Epithelial cell of proximal tubule (primary cell): Measurements from ENCODE around the gene PER2. TPM values are rescaled to one million over a fixed set of nuclear protein-coding genes. Genes with fewer than 3 reads are reported as not detected.

Experiments used
- DNase-seq: peaks from one replicate; pipeline ENCODE4 v3.0.0-alpha.2; 2011; ENCODE audit warnings: low read depth
- H3K4me3 ChIP-seq: 2 replicates; pipeline ENCODE4 v1.5.1; 2011; ENCODE audit warnings: low read depth, mild to moderate bottlenecking, low read length
- total RNA-seq: library from RNA; depleted of rRNA; stranded (reverse); fragments of >200 nt; gene quantifications from 2 replicates; pipeline ENCODE4 v1.2.3, GENCODE V29; 2015
- TF ChIP-seq, protein P1 (sequence below): conservative IDR thresholded peaks from 2 replicates; pipeline ENCODE4 v1.5.1; 2012; ENCODE audit warnings: low read depth, mild to moderate bottlenecking, low read length

The PER2 gene
- total RNA-seq, 1 donor from 2014 or later = 0.86 TPM

GRCh38 chr2:238290715-238291549 is 2.5 kb upstream of the PER2 start:
- DNase-seq = no peak

GRCh38 chr2:238290091-238290509 is 1.7 kb upstream of the PER2 start:
- TF ChIP-seq, protein P1, sequence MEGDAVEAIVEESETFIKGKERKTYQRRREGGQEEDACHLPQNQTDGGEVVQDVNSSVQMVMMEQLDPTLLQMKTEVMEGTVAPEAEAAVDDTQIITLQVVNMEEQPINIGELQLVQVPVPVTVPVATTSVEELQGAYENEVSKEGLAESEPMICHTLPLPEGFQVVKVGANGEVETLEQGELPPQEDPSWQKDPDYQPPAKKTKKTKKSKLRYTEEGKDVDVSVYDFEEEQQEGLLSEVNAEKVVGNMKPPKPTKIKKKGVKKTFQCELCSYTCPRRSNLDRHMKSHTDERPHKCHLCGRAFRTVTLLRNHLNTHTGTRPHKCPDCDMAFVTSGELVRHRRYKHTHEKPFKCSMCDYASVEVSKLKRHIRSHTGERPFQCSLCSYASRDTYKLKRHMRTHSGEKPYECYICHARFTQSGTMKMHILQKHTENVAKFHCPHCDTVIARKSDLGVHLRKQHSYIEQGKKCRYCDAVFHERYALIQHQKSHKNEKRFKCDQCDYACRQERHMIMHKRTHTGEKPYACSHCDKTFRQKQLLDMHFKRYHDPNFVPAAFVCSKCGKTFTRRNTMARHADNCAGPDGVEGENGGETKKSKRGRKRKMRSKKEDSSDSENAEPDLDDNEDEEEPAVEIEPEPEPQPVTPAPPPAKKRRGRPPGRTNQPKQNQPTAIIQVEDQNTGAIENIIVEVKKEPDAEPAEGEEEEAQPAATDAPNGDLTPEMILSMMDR = no peak
- no peak overlapping the region for H3K4me3 ChIP-seq
- no peak for DNase-seq

More at GRCh38 chr2:238290715-238291549, 2.5 kb upstream of the PER2 start:
- TF ChIP-seq, protein P1 = no peak
- H3K4me3 ChIP-seq = no peak overlapping the region

GRCh38 chr2:238289574-238289973 is 1.2 kb upstream of the PER2 start:
- H3K4me3 ChIP-seq = peak overlapping the region; percentile 83
- no peak for DNase-seq
- TF ChIP-seq, protein P1 = no peak

GRCh38 chr2:238288650-238289573 is 502 bp upstream of the PER2 start:
- H3K4me3 ChIP-seq = peak overlapping the region; percentile 83
- TF ChIP-seq, protein P1 = peak; percentile 42
- peak; percentile 43 for DNase-seq

DNA sequence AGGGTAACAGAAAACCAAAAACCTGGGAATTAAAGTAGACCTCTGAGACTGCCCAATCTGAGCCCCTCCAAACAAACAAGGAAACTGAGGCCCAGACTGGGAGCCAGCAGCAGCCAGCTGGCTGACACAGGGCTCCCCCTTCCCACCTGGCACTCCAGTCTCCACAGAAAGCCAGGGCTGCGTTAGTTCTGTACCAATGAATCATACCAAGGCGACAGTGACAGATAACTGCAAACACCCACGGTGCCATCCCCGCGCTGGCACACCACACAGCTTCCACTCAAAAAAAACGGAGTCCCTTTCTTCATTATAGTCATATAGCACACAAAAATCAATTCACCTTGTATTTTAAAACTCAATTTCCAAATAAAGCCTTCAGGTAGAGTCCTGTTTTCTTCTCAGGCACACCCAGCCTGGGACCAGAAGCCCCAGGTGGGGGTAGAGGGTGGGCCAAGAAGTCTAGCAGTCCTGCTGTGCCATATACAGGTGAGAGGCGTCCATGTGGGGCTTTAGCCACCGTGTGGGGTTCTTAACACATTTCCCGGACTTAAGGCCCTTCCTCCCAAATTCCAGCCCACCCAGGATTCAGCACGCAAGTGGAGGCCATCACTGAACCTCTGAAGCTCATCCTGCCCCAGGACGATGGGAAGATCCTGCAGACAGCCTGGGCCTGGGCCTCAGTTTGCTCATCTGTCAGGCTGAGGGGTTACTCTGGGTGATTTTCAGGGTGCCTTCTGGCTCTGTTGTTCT is 1.2 kb downstream of the PER2 start:
- DNase-seq = no peak
- H3K4me3 ChIP-seq = peak overlapping the region; percentile 83
- TF ChIP-seq, protein P1 = no peak

GRCh38 chr2:238286551-238286950 is 1.9 kb downstream of the PER2 start:
- TF ChIP-seq, protein P1 = no peak
- peak; percentile 76 for DNase-seq
- peak overlapping the region; percentile 29 for H3K4me3 ChIP-seq
